GM21717 (cell line): ENCODE measurements around the gene OR8D4.
"Not testable (repeated sequence)": the region's sequence is repeated elsewhere in the genome, so short reads cannot be mapped to it uniquely, and the experiment has no call there.

Source experiments
- ATAC-seq: cut with Tn5 transposase; IDR thresholded peaks from one replicate; pipeline ENCODE4 v1.9.1; 2021; ENCODE audit warnings: mild to moderate bottlenecking, moderate library complexity; ENCODE audit not compliant: unreplicated experiment

OR8D4 gene

DNA sequence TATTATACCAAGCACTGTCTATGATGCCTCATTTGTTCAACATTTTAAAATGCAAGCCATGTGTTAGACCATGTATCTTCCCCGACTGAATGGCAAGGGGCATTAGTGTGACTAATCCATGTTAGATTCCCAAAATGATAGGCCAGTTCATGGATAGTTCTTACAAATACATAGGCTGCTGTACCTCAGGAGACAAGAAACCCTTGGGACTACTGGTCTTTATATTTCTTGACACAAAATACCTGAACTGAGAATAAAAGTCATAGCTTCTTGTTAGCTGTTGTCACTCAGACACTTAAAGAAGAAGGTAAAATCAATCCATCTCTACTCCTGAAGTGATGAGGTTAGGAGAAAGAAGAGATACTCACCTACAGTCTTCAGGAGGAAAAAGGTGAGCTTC, at the start of gene OR8D4:
OR8D4 (plus strand) TSS at position 301 of the 400 bp plus-strand sequence. CDS start 4,265 bp downstream, outside the sequence.
- ATAC-seq, result no peak

DNA sequence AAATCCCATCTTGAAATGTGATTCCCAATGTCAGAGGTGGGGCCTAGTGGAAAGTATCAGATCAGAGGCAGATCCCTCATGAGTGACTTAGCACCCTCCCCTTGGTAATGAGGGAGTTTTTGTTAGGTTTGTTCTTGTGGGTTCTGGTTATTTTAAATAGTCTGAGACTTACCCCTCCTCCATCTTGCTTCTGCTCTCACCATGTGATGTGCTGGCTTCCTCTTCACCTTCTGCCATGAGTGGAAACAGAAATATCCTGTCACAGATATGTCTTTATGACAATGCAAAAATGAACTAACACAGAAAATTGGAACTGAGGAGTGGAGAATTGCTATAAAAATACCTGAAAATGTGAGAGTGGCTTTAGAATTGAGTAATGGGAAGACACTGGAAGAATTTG, 49.6 kb upstream of the OR8D4 start:
- ATAC-seq, result no peak

DNA sequence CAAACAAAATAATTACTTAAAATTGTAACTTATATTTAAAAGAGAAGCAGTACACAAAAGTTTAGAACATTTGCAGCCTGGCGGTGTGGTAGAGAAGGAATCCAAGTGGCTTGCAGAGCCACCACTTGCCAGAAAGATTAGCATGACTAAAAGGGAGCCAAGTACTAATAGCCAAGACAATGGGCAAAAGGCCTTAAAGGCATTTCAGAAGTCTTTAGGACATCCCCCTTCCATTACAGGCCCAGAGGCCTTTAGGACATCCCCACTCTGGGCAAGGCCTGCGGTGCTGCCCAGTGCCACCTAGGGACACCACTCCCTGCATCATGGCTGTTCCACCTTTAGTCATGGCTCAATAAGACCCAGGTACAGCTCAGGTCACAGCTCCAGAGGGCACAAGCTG, 48.9 kb upstream of the OR8D4 start:
- no peak for ATAC-seq

DNA sequence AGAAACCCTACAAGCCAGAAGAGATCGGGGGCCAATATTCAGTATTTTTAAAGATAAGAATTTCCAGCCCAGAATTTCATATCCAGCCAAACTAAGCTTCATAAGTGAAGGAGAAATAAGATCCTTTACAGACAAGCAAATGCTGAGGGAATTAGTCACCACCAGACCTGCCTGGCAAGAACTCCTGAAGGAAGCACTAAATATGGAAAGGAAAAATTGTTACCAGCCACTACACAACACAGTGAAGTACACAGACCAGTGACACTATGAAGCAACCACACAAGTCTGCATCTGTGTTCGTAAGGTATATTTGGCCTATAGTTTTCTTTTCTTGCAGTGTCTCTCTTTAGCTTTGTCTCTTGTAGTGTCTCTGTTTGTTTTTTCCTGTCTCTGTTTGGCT, 45.5 kb upstream of the OR8D4 start:
- ATAC-seq, result no peak

DNA sequence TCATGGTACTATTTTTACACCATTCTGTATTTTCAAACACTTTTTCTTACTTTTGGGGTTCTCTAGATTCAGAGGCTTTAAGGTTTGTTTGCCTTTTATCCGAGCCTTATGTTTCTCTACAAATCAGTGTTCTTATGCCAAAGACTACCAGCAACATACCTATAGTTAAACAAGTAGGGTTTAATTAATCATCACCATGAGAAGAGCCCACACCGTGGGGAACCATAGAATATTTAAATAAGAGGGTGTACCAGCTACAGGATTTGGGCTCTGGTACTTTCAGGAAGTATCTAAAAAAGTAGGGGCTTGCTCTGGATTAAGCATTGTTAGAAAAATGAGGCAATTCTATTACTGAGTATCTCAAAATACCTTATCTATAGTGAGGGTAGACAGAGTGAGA, 42.2 kb upstream of the OR8D4 start:
- ATAC-seq, result no peak

DNA sequence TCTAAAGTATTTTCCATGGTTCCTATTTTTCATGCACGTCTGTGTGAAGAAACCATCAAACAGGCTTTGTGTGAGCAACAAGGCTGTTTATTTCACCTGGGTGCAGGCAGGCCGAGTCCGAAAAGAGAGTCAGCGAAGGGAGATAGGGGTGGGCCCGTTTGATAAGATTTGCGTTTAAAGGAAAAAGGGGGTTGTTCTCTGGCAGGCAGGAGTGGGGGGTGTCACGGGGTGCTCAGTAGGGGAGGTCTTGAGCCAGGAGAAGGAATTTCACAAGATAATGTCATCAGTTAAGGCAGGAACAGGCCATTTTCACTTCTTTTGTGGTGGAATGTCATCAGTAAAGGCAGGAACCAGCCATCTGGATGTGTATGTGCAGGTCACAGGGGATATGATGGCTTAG, 36.7 kb upstream of the OR8D4 start:
- ATAC-seq, result not testable (repeated sequence)

DNA sequence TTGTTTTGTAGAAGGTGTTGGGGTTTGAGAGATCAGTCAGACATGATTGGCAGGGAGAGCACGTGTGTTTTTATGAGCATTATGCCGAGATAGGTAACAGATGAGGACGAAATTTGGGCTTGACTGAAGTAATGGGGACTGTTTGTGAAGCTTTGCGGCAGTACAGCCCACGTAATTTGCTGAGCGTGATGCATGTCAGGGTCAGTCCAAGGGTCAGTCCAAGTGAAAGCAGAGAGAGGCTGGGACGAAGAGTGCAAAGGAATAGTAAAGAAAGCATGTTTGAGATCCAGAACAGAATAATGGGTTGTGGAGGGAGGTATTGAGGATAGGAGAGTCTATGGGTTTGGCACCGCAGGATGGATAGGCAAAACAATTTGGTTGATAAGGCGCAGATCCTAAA, 34.2 kb upstream of the OR8D4 start:
- not testable (repeated sequence) for ATAC-seq

DNA sequence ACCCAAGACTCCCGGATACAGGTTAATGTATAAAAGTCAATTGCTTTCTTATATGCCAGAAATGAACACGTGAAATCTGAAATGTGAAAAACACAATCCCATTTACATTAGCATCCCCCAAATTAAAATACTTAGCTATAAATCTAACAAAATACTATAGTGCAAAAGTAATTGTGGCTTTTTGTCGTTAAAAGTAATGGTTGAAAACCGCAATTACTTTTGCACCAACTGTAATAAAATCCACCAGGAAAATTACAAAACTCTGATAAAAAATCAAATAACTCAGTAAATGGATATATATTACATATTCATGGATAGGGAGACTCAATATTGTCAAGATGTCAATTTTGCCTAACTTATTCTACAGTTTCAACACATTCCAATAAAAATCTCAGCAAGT, 21.1 kb upstream of the OR8D4 start:
- no peak for ATAC-seq

DNA sequence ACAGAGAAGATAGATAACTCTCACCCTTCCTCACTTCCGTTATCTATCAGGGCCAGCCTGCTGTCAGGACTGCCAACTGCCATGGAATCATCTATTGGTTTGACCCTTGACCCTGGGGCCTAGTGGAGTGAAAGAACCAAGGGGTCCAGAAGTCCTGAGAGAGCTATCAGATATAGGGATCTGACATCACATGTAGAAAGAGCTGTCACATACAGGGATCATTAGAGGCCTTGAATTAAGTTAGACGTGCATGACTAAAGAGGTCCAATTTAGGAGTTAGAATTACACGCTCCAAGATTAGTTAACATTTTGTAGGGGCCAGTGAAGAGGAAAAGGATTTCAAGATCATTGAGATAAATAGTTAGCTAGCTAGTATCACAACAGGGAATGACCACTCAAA, 16.4 kb upstream of the OR8D4 start, which contains the start of gene TMEM225:
TMEM225 (minus strand) TSS at position 101 of the 400 bp plus-strand sequence. CDS start 245 bp downstream, outside the sequence.
- no peak for ATAC-seq

DNA sequence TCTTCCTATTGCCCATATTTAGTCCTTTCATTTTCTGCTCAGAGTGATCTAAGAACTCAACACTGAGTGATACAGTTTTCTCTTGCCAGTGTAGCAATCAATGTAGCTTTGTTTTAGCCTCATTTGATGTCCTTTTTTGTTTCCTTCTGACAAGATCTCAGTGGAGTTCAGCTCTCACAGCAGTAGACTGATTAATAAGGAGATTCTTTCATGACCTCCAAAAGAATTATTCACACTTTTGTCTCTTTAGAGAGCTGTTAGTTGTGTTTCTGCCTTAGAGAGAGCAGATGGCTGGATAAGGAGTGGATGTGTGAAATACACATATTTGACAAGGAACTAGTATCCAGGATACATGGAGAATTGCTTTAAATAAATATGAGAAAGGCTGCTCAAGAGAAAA, 9.9 kb upstream of the OR8D4 start:
- ATAC-seq, result no peak

DNA sequence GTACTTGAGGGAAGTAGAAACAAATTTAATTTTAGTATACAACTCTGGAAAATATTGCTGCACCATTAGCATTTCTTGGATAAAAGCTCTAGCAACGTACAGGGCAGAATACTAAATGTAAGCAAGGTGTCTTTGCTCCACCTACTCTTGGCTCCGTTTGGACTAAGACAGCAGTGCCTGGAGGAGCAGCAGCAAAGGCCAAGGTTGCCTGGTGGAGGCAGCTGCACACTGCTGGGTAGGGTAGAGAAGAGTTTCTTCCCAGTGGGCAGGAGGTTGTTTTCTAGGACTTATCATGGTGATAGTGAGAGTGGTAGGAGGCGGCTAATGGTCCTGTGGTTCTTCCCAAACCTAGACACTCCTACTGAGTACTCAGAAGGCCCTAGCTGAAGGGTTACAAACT, 2.2 kb upstream of the OR8D4 start:
- no peak for ATAC-seq

DNA sequence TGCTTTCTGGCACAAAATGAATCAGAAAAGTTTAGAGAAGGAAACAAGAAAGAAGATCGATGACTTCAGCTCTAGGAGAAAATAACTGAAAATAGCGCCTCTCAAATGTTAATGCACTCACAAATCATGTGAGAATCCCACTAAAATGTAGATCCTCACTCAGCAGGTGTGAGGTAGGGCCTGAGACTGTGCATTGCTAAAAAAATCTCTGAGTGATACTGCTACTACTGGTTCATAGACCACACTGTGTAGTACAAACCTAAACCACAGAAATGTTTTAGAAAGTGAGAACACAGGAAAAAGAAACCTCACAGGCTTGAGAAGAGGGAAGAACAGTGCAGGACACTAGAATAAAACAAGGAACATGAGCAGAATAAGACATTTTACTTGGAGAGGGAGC, 2.0 kb downstream of the OR8D4 start:
- peak; percentile 83 for ATAC-seq

DNA sequence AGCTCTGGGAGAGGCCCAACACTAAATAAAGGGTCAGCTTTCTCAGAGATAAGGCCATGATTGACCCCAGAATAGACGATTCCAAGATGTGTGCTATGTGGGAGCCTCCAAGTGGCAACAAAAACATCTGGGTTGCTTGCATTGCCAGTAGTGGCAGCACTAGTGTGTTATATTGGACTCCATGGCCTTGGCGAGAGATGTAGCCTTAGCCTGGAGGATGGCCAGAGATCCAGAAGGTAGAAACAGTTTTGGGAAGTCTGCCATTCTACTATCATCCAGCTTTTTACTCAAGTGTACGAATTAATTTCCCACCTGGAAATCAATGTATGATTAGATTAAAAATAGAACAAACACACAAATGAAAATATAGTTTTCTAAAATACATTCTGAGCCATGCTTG, 3.0 kb downstream of the OR8D4 start:
- no peak for ATAC-seq

DNA sequence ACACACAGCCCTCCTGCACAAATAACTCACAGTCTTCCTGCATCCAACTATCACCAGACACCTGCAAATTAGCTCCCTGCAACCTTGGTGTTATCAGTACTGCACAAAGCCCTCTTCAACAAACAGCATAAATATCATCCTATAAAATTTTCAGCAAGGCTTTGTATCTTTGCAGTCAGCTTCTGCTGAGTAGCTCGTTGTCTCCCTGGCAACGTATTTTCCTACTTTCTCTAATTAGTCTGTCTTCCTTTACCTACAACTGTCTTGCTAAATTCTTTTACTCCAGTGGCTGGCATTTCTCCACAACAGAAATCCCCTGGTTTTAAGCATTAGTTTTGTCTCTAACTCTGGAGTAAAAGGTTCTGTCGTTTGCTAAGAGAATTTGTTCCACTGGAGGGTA, 3.9 kb downstream of the OR8D4 start:
- ATAC-seq, result no peak

DNA sequence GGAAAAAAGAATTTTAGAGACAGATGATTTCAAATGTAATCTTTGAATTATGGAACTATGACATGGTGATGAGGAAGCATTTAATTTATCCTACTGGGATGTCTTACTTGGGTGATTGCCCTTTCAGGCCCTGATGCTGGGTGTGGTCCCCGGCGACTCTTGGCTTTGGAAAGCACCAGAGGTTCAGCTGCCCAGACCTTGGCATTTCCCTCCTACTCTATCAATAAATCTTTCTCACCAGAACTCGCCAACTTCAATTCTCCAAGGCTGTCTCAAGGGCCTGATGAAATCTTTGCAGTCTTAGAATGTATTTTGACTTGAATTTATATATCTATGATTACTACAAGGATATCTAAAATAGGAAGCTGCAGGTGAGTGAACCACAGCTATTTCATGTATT, 19.0 kb downstream of the OR8D4 start:
- ATAC-seq, result no peak

DNA sequence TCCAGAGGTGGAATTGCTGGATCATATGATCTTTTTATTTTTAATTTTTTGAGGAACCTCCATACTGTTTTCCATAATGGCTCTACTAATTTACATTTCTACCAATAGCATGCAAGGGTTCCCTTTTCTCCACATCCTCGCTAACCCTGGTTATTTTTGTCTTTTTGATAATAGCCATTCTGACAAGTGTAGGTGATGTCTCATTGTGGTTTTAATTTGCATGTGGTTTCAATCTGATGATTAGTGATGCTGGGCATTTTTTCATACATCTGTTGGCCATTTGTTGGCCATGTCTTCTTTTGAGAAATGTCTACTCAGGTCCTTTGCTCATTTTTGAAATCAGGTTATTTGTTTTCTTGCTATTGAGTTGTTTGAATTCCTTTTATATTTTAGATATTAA, 22.1 kb downstream of the OR8D4 start:
- no peak for ATAC-seq

DNA sequence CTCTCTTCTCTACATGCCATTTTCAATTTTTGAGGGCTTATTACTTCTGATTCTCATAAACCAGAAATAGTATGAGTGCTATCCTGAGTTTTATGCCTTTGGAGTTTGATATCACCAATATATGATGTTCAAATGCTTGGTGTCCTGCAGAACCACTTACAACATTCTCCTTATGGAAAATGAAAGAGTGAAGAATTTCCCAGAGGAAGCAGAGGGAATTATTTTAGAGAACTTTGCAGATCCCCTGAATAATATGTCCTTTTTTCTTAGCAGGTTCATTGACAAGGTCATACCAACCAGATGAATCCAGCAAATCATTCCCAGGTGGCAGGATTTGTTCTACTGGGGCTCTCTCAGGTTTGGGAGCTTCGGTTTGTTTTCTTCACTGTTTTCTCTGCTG, 37.4 kb downstream of the OR8D4 start, which contains the start of gene OR4D5:
OR4D5 (plus strand) TSS at position 301 of the 400 bp plus-strand sequence; CDS start at position 301, 0 bp downstream.
- ATAC-seq, result no peak

DNA sequence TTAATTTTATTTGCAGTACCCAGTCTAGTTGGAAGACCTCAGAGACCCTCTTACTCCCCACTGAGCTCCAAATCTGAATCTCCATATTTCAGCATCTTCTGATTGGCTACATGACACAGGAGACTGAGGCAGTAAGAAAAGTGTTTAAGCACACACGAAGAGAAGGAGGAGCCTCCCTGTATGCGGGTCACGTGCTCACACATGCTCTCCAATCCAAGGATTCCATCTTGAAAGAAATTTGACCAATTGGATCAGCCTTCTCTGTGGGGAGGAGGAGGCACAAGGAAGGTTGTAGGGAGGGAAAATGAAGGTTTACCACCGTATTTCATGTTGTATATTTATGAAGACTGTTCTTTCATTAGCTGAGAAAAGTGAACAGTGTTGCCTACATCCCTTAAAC, 40.4 kb downstream of the OR8D4 start:
- ATAC-seq, result no peak

DNA sequence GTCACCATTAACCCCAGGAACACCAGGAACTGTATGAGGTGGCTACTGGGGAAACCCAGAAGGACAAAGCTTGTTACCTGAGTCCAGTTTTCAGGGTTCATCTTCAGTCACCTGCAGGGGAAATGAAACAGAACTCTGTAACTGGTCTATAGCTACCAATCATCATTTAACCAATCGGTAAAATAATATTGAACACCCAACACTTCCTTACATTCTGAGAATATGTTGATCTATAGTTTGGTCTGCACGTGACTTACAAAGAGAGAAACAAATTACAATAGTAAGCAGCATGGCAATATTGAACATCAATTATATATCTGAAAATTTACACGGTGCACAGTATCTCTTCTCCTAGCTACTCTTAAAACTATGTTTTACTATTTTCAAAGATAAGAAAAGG, 41.8 kb downstream of the OR8D4 start, which contains the start of gene OR6T1:
OR6T1 (minus strand) TSS at position 101 of the 400 bp plus-strand sequence; CDS start at position 101, 0 bp downstream.
- no peak for ATAC-seq

DNA sequence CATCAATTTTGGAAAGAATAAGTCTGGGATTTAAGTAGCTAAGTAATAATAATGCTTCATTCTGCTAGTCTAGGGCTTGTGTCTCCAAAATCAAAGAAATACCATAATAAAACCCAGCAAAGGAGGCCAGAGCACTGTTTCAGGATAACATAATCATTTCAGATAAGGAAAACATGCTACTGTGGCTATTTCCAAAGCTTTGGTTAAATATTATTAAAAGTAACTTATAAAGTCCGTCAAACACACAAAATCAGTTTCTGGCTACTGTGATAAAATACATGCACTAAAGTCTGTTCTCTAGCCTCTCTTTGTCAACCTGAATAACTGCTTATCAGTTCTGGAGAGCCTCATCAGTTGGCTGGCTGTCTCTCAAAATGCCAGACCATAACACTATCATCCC, 43.2 kb downstream of the OR8D4 start:
- no peak for ATAC-seq

DNA sequence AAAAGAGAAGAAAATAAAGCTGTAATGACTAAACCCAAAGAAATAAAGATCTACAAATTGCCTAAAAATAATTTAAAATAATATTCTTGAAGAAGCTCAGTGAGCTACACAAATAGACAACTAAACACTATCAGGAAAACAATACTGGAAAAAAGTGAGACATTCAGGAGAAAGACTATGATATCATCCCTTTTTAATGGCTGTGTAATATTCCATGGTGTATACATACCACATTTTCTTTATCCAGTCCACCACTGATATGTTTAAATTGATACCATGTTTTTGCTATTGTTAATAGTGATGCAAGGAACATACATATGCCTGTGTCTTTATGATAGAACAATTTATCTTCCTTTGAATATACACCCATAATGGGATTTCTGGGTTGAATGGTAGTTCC, 54.8 kb downstream of the OR8D4 start:
- ATAC-seq, result no peak
